GM18517 (cell line): Measurements from ENCODE around the gene PCDHGB5.

ENCODE experiments used
- ATAC-seq: cut with Tn5 transposase; IDR thresholded peaks from one replicate; pipeline ENCODE4 v1.9.1; 2021; ENCODE audit warnings: mild to moderate bottlenecking, moderate library complexity; ENCODE audit not compliant: unreplicated experiment

The PCDHGB5 gene

GRCh38 chr5:141439411-141440141 lies 41.8 kb downstream of the PCDHGB5 start:
- ATAC-seq: no peak

DNA sequence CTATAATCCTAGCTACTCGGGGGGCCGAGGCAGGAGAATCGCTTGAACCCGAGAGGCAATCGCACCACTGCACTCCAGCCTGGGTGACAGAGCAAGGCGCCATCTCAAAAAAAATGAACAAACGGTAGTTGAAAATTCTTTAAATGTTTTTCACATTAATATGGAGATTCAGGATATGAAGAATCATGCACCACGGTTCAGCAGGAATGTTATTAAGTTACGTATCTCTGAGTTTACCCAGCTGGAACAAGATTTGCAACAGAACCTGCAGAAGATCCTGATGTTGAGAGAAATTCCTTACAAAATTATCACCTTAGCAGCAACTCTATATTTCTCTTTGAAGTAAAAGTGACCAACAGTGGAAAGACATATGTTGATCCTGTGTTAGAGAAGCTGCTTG lies 42.6 kb downstream of the PCDHGB5 start:
- no peak for ATAC-seq

GRCh38 chr5:141441571-141442170 lies 43.9 kb downstream of the PCDHGB5 start:
- no peak for ATAC-seq
